ENCODE data around the gene CREB5.

DNA sequence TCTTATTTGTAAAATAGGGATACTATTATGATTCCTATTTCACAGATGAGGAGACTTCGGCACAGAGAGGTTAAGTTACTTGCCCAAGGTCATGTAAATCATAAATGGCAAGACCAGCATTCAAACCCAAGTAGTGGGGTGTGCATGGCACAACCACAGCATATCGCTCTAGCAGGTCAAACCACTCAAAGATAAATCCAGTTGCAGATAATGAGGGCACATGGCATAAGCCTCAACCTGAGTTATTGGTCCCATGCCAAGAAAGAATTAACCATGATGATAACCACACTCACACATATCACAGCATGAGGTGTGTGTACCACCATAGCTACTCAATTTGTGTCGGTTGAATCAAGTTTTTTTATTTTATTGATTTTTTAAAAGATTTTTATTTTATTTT is 180.5 kb downstream of the CREB5 start:
- TF ChIP-seq, protein P1, sequence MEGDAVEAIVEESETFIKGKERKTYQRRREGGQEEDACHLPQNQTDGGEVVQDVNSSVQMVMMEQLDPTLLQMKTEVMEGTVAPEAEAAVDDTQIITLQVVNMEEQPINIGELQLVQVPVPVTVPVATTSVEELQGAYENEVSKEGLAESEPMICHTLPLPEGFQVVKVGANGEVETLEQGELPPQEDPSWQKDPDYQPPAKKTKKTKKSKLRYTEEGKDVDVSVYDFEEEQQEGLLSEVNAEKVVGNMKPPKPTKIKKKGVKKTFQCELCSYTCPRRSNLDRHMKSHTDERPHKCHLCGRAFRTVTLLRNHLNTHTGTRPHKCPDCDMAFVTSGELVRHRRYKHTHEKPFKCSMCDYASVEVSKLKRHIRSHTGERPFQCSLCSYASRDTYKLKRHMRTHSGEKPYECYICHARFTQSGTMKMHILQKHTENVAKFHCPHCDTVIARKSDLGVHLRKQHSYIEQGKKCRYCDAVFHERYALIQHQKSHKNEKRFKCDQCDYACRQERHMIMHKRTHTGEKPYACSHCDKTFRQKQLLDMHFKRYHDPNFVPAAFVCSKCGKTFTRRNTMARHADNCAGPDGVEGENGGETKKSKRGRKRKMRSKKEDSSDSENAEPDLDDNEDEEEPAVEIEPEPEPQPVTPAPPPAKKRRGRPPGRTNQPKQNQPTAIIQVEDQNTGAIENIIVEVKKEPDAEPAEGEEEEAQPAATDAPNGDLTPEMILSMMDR (conservative IDR thresholded peaks at IDR 0.05; ENCODE audit: low read depth in 2 of 2), result no peak
- no peak for TF ChIP-seq EZH2phosphoT487 (IDR thresholded peaks at IDR 0.05; ENCODE audit: unreplicated experiment)
